NCI-H82 (cell line): ENCODE results near the gene LTB4R2.
A peak's percentile ranks its signal among the peaks of the same experiment; 100 is the strongest.

Source experiments
- DNase-seq: peaks from one replicate; lab custom pipeline; 2025; lab: John Stamatoyannopoulos, UW

Gene LTB4R2

GRCh38 chr14:24299255-24300191 lies 10.4 kb upstream of the LTB4R2 start, which contains the start of the genes DHRS1 and NOP9:
Gene DHRS1, minus strand, starts transcription at chr14:24299780. Its CDS starts 674 bp downstream, at chr14:24299106.
Gene NOP9, plus strand, starts transcription at chr14:24299850. Its CDS starts 105 bp downstream, at chr14:24299955.
- DNase-seq = peak; percentile 85

- DNase-seq = no peak
Observed at GRCh38 chr14:24300326-24300980, 9.5 kb upstream of the LTB4R2 start.

GRCh38 chr14:24304019-24304387 lies 5.9 kb upstream of the LTB4R2 start:
- DNase-seq = no peak

GRCh38 chr14:24307156-24307574 lies 2.8 kb upstream of the LTB4R2 start:
- no peak for DNase-seq

GRCh38 chr14:24307575-24308341 lies 2.2 kb upstream of the LTB4R2 start, which contains the start of gene CIDEB:
Gene CIDEB, minus strand, starts transcription at chr14:24307977. Its CDS starts 119 bp downstream, at chr14:24307858.
- peak; percentile 66 for DNase-seq

- DNase-seq = no peak
Observed at GRCh38 chr14:24308342-24309124, 1.4 kb upstream of the LTB4R2 start.

GRCh38 chr14:24310265-24310645 lies 315 bp downstream of the LTB4R2 start:
- no peak for DNase-seq

- no peak for DNase-seq
Observed at GRCh38 chr14:24310646-24311604, 985 bp downstream of the LTB4R2 start, which contains the start of gene LTB4R. Gene LTB4R, plus strand, starts transcription at chr14:24311502. Its CDS starts 4,150 bp downstream, at chr14:24315652.

- DNase-seq = no peak
Observed at GRCh38 chr14:24311837-24312615, 2.1 kb downstream of the LTB4R2 start.

GRCh38 chr14:24312736-24313507 lies 3.0 kb downstream of the LTB4R2 start:
- no peak for DNase-seq

- no peak for DNase-seq
Observed at GRCh38 chr14:24313913-24314312, 4.0 kb downstream of the LTB4R2 start.

- DNase-seq = no peak
Observed at GRCh38 chr14:24314377-24315193, 4.6 kb downstream of the LTB4R2 start.

- DNase-seq = no peak
Observed at GRCh38 chr14:24315243-24315806, 5.4 kb downstream of the LTB4R2 start.

- DNase-seq = no peak
Observed at GRCh38 chr14:24315807-24316596, 6.1 kb downstream of the LTB4R2 start.

- no peak for DNase-seq
Observed at GRCh38 chr14:24316597-24316950, 6.6 kb downstream of the LTB4R2 start.

GRCh38 chr14:24317141-24317928 lies 7.4 kb downstream of the LTB4R2 start:
- no peak for DNase-seq
